GM12872 (cell line): ENCODE data around the gene C2orf72.

Source experiments
- TF ChIP-seq, protein P1 (sequence below): IDR thresholded peaks from 3 replicates; pipeline ENCODE4 v1.5.1; 2011; ENCODE audit warnings: low read depth, mild to moderate bottlenecking, low read length, moderate library complexity; ENCODE audit not compliant: insufficient read depth

The C2orf72 gene

DNA sequence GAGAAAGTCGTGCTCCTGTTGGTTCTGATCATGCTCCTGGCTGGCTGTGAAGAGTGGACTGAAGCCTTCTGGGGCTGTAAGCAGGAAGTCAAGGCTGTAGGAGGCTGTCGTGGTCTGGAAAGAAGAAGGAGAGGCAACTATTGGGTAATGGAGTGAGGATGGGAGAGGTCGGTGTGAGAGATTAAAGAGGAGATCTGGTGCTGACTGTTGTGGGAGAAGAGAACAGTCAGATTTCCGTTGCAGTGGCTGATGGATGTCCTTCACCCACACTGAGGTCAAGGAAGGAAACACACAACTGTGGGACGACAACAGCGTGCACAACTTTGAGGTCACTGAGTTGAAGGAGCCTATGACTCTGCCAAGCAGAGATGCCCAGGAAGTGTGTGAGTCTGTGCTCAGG, 16.5 kb downstream of the C2orf72 start:
- TF ChIP-seq, protein P1, sequence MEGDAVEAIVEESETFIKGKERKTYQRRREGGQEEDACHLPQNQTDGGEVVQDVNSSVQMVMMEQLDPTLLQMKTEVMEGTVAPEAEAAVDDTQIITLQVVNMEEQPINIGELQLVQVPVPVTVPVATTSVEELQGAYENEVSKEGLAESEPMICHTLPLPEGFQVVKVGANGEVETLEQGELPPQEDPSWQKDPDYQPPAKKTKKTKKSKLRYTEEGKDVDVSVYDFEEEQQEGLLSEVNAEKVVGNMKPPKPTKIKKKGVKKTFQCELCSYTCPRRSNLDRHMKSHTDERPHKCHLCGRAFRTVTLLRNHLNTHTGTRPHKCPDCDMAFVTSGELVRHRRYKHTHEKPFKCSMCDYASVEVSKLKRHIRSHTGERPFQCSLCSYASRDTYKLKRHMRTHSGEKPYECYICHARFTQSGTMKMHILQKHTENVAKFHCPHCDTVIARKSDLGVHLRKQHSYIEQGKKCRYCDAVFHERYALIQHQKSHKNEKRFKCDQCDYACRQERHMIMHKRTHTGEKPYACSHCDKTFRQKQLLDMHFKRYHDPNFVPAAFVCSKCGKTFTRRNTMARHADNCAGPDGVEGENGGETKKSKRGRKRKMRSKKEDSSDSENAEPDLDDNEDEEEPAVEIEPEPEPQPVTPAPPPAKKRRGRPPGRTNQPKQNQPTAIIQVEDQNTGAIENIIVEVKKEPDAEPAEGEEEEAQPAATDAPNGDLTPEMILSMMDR = no peak

GRCh38 chr2:231056453-231057416, 19.4 kb downstream of the C2orf72 start, which contains the start of gene PSMD1:
Gene PSMD1 (plus strand): TSS chr2:231056867. CDS start chr2:231057026, 159 bp downstream.
- TF ChIP-seq, protein P1 = peak; percentile 96

- TF ChIP-seq, protein P1 = no peak
These were observed 20.3 kb downstream of the C2orf72 start for GRCh38 chr2:231057590-231057989.

- TF ChIP-seq, protein P1 = no peak
These were observed 21.6 kb downstream of the C2orf72 start for GRCh38 chr2:231058761-231059550.

DNA sequence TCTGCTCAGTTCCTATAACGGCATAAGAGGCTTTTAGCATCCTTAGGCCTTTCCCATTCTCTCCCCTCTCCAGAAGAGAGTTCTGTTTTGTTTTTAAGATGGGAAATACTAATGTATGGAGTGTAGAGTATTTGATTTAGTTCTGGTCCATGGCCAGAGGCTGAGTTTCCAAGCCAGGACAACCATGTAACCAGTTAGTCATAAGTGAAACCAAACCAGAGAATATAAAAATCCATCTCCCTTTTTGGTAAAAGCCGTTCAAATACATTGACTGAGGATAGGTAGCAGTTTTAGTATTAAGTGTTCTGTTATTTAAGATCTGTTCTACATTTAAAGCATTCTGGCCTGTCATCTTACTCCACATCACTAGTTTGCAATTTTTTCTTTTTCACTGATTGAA, 22.4 kb downstream of the C2orf72 start:
- TF ChIP-seq, protein P1 = no peak

- TF ChIP-seq, protein P1 = no peak
These were observed 25.5 kb downstream of the C2orf72 start for GRCh38 chr2:231062776-231063175.

- TF ChIP-seq, protein P1 = no peak
These were observed 26.0 kb downstream of the C2orf72 start for GRCh38 chr2:231063347-231063746.
